HepG2 (cell line): ENCODE data around the gene PRSS27. TPM values are rescaled to one million over a fixed set of nuclear protein-coding genes. Genes with fewer than 3 reads are reported as not detected.

ENCODE experiments used
- ATAD3A ChIP-seq: sonication (generic); formaldehyde crosslinking; IDR thresholded peaks from 2 replicates; pipeline ENCODE4 v1.4.0; 2020; ENCODE audit warnings: missing genetic modification reagents
- ATM ChIP-seq: fragments of 450-650 bp; IDR thresholded peaks from 2 replicates; pipeline ENCODE4 v1.7.1; 2017; ENCODE audit warnings: mild to moderate bottlenecking, borderline replicate concordance
- CENPT ChIP-seq: sonication (generic); formaldehyde crosslinking; IDR thresholded peaks from 2 replicates; pipeline ENCODE4 v1.8.0; 2022; ENCODE audit warnings: low read depth, mild to moderate bottlenecking, moderate library complexity, missing genetic modification reagents
- HDAC2 ChIP-seq: sonication (generic); formaldehyde crosslinking; IDR thresholded peaks from 2 replicates; pipeline ENCODE4 v1.4.0; 2020; ENCODE audit warnings: missing genetic modification reagents
- KMT2A ChIP-seq: sonication (generic); formaldehyde crosslinking; IDR thresholded peaks from 2 replicates; pipeline ENCODE4 v1.4.0; 2020; ENCODE audit warnings: missing genetic modification reagents
- NFE2L2 ChIP-seq: fragments of 150-350 bp; IDR thresholded peaks from 2 replicates; pipeline ENCODE4 v1.6.1; 2014; ENCODE audit warnings: low read length
- STAG1 ChIP-seq: sonication (generic); formaldehyde crosslinking; IDR thresholded peaks from 2 replicates; pipeline ENCODE4 v1.4.0; 2020; ENCODE audit warnings: missing genetic modification reagents
- TBX2 ChIP-seq: sonication (generic); formaldehyde crosslinking; IDR thresholded peaks from 2 replicates; pipeline ENCODE4 v1.5.0; 2020; ENCODE audit warnings: missing genetic modification reagents, mild to moderate bottlenecking, borderline replicate concordance
- XRCC5 ChIP-seq: fragments of 200-400 bp; formaldehyde crosslinking; optimal IDR thresholded peaks from 2 replicates; pipeline ENCODE3; 2017; ENCODE audit warnings: mild to moderate bottlenecking, low read length
- YEATS2 ChIP-seq: sonication (generic); formaldehyde crosslinking; IDR thresholded peaks from 2 replicates; pipeline ENCODE4 v1.4.0; 2020; ENCODE audit warnings: missing genetic modification reagents, borderline replicate concordance
- ZNF10 ChIP-seq: sonication (generic); formaldehyde crosslinking; IDR thresholded peaks from 2 replicates; pipeline ENCODE4 v1.4.0; 2020; ENCODE audit warnings: mild to moderate bottlenecking, low read depth, missing genetic modification reagents, borderline replicate concordance
- ZNF296 ChIP-seq: sonication (generic); formaldehyde crosslinking; conservative IDR thresholded peaks from 2 replicates; pipeline ENCODE4 v1.5.0; 2020; ENCODE audit warnings: mild to moderate bottlenecking, missing genetic modification reagents
- ZNF556 ChIP-seq: sonication (generic); formaldehyde crosslinking; IDR thresholded peaks from 2 replicates; pipeline ENCODE4 v1.4.0; 2020; ENCODE audit warnings: mild to moderate bottlenecking, missing genetic modification reagents, borderline replicate concordance
- ZNF703 ChIP-seq: sonication (generic); formaldehyde crosslinking; IDR thresholded peaks from 2 replicates; pipeline ENCODE4 v1.5.1; 2020; ENCODE audit warnings: missing genetic modification reagents, mild to moderate bottlenecking, moderate library complexity, borderline replicate concordance
- ZNF710 ChIP-seq: sonication (generic); formaldehyde crosslinking; IDR thresholded peaks from 2 replicates; pipeline ENCODE4 v1.5.0; 2020; ENCODE audit warnings: mild to moderate bottlenecking, missing genetic modification reagents, borderline replicate concordance
- ZNF790 ChIP-seq: sonication (generic); formaldehyde crosslinking; IDR thresholded peaks from 2 replicates; pipeline ENCODE4 v1.8.0; 2022; ENCODE audit warnings: missing genetic modification reagents, mild to moderate bottlenecking, borderline replicate concordance
- polyA plus RNA-seq, 8 experiments: library from polyadenylated mRNA; depleted of rRNA in 3 of 8; stranded (reverse) in 7 of 8; unstranded in 1 of 8; fragments of >200 nt; fragmentation: Illumina TruSeq in 4 of 8; extraction: Trizol in 4 of 8; gene quantifications; 2 replicates each; pipeline versions ENCODE4 v1.2.1 to v1.2.3, GENCODE V29; 2011 to 2016; ENCODE audit warnings: low read depth in 4 of 8, missing spikeins in 1 of 8, mixed read lengths in 1 of 8; ENCODE audit not compliant: insufficient read depth in 1 of 8
- total RNA-seq, 5 experiments: library from RNA; depleted of rRNA; stranded (reverse); fragments of >200 nt; fragmentation: Illumina TruSeq; extraction: Trizol; gene quantifications; 2 replicates each; pipeline ENCODE4 v1.2.3, GENCODE V29; 2016; ENCODE audit warnings: low read depth in 1 of 5
- TF ChIP-seq, protein P1 (sequence below): sonication (generic); formaldehyde crosslinking; IDR thresholded peaks from 2 replicates; pipeline ENCODE4 v1.4.0; 2020; ENCODE audit warnings: missing genetic modification reagents
- TF ChIP-seq, protein P2 (sequence below): sonication (generic); formaldehyde crosslinking; IDR thresholded peaks from 2 replicates; pipeline ENCODE4 v1.8.1; 2023; ENCODE audit warnings: missing genetic modification reagents, mild to moderate bottlenecking, borderline replicate concordance
- TF ChIP-seq, protein P3 (sequence below): sonication (generic); formaldehyde crosslinking; IDR thresholded peaks from 2 replicates; pipeline ENCODE4 v1.9.0; 2021; ENCODE audit warnings: missing genetic modification reagents, borderline replicate concordance
- TF ChIP-seq, protein P4 (sequence below): sonication (generic); formaldehyde crosslinking; IDR thresholded peaks from 2 replicates; pipeline ENCODE4 v1.5.0; 2020; ENCODE audit warnings: mild to moderate bottlenecking, missing genetic modification reagents

The PRSS27 gene
- total and polyA plus RNA-seq, 2 of the 13 experiments (the other 11 are each of a cell fraction or from before 2014, with no cell fraction given), result 0.20 to 0.73 TPM

DNA sequence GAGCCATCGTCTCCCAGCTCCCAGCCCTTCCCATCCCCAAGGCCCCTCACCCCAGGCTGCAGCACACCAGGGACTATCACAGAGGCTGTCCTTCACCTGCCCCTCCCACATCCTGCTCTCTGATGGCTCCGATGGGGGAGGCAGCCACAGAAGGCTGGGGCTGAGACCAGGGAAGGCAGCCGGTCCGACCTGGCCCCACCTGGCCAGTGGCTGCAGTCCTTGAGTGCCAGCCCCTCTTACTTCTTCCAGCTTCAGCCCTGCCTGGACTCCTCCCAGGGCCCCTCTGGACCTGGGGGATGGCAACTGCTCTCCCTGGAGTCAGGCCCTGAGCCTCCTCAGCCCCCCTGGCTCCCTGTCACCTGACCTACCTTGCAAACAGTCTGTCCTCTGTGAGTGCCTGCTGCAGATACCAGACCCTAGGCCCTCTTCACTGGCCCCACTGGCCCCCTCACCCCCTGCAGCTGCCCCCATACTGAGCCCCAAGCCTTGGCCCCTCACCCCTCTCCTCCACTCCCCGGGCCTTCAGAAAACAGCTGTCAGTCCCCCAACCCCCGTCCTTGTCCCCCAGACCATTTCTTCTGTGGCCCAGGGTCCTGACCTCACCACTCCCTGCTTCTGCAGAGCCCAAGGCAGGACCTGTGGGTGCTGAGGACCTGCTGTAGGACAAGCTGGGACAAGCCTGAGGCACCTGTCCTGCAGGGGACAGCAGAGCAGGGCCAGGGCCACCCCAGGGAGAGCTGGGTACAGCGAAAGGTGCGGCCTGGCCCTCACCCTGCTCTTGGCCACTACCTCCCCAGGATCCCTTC, 19.8 kb upstream of the PRSS27 start (continued):
- TF ChIP-seq KMT2A (no peak), TBX2 (peak; percentile 58), ATM (no peak), ZNF296 (CRISPR knock-in tag) (no peak), STAG1 (CRISPR knock-in tag) (no peak), YEATS2 (CRISPR knock-in tag) (peak; percentile 22; the same call in 1 of the 2 replicates), XRCC5 (peak; percentile 7), ATAD3A (no peak), HDAC2 (CRISPR knock-in tag) (peak; percentile 28; the same call in 1 of the 2 replicates), ZNF703 (CRISPR knock-in tag) (no peak), NFE2L2 (no peak), ZNF790 (CRISPR knock-in tag) (no peak), ZNF710 (no peak), ZNF556 (CRISPR knock-in tag) (no peak), ZNF10 (CRISPR knock-in tag) (no peak), CENPT (CRISPR knock-in tag) (no peak)
- TF ChIP-seq, protein P1, sequence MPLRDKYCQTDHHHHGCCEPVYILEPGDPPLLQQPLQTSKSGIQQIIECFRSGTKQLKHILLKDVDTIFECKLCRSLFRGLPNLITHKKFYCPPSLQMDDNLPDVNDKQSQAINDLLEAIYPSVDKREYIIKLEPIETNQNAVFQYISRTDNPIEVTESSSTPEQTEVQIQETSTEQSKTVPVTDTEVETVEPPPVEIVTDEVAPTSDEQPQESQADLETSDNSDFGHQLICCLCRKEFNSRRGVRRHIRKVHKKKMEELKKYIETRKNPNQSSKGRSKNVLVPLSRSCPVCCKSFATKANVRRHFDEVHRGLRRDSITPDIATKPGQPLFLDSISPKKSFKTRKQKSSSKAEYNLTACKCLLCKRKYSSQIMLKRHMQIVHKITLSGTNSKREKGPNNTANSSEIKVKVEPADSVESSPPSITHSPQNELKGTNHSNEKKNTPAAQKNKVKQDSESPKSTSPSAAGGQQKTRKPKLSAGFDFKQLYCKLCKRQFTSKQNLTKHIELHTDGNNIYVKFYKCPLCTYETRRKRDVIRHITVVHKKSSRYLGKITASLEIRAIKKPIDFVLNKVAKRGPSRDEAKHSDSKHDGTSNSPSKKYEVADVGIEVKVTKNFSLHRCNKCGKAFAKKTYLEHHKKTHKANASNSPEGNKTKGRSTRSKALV (CRISPR knock-in tag), result no peak
- TF ChIP-seq, protein P2, sequence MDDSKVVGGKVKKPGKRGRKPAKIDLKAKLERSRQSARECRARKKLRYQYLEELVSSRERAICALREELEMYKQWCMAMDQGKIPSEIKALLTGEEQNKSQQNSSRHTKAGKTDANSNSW (CRISPR knock-in tag), result no peak
- TF ChIP-seq, protein P3, sequence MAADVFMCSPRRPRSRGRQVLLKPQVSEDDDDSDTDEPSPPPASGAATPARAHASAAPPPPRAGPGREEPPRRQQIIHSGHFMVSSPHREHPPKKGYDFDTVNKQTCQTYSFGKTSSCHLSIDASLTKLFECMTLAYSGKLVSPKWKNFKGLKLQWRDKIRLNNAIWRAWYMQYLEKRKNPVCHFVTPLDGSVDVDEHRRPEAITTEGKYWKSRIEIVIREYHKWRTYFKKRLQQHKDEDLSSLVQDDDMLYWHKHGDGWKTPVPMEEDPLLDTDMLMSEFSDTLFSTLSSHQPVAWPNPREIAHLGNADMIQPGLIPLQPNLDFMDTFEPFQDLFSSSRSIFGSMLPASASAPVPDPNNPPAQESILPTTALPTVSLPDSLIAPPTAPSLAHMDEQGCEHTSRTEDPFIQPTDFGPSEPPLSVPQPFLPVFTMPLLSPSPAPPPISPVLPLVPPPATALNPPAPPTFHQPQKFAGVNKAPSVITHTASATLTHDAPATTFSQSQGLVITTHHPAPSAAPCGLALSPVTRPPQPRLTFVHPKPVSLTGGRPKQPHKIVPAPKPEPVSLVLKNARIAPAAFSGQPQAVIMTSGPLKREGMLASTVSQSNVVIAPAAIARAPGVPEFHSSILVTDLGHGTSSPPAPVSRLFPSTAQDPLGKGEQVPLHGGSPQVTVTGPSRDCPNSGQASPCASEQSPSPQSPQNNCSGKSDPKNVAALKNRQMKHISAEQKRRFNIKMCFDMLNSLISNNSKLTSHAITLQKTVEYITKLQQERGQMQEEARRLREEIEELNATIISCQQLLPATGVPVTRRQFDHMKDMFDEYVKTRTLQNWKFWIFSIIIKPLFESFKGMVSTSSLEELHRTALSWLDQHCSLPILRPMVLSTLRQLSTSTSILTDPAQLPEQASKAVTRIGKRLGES, result no peak
- TF ChIP-seq, protein P4, sequence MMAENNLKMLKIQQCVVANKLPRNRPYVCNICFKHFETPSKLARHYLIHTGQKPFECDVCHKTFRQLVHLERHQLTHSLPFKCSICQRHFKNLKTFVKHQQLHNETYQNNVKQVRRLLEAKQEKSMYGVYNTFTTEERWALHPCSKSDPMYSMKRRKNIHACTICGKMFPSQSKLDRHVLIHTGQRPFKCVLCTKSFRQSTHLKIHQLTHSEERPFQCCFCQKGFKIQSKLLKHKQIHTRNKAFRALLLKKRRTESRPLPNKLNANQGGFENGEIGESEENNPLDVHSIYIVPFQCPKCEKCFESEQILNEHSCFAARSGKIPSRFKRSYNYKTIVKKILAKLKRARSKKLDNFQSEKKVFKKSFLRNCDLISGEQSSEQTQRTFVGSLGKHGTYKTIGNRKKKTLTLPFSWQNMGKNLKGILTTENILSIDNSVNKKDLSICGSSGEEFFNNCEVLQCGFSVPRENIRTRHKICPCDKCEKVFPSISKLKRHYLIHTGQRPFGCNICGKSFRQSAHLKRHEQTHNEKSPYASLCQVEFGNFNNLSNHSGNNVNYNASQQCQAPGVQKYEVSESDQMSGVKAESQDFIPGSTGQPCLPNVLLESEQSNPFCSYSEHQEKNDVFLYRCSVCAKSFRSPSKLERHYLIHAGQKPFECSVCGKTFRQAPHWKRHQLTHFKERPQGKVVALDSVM (CRISPR knock-in tag), result no peak
